Right ventricle myocardium inferior (tissue), 1 donor: ENCODE data around the gene PRRC2B. TPM values are rescaled to one million over a fixed set of nuclear protein-coding genes. Genes with fewer than 3 reads are reported as not detected.

ENCODE experiments used
- ATAC-seq: fragments of 200-7000 bp; cut with Tn5 transposase; one replicate; pipeline ENCODE4 v1.9.1; 2020; ENCODE audit warnings: mild to moderate bottlenecking, moderate library complexity
- DNase-seq: peaks from one replicate; pipeline ENCODE4 v3.0.0; 2021; ENCODE audit errors: missing footprints
- intact Hi-C: fragments of 100-400 bp; cut with DNase I; formaldehyde crosslinking; loops from one replicate; pipeline ENCODE4 v1.11.0; 2022
- total RNA-seq: library from RNA; stranded (reverse); fragmentation: NEBNext Ultra II Directional; extraction: Animal tissue kit (Norgen Biotek cat#: 25700); gene quantifications from one replicate; pipeline ENCODE4 v1.2.1, GENCODE V29; 2021
- donor health status: DM: no; HTN: yes; CAD: no; lungs with severe emphysema.

The PRRC2B gene
- total RNA-seq, 1 donor from 2014 or later = 142 TPM

GRCh38 chr9:131518553-131518952 lies 124.7 kb downstream of the PRRC2B start:
- DNase-seq = no peak
- intact Hi-C loops = no loop called here
- ATAC-seq = no peak

GRCh38 chr9:131520503-131520902 lies 126.6 kb downstream of the PRRC2B start:
- no peak for ATAC-seq
- no peak for DNase-seq
- intact Hi-C loops = no loop called here

GRCh38 chr9:131521203-131521602 lies 127.3 kb downstream of the PRRC2B start:
- intact Hi-C loops = no loop called here
- ATAC-seq (no peak), DNase-seq (no peak)

DNA sequence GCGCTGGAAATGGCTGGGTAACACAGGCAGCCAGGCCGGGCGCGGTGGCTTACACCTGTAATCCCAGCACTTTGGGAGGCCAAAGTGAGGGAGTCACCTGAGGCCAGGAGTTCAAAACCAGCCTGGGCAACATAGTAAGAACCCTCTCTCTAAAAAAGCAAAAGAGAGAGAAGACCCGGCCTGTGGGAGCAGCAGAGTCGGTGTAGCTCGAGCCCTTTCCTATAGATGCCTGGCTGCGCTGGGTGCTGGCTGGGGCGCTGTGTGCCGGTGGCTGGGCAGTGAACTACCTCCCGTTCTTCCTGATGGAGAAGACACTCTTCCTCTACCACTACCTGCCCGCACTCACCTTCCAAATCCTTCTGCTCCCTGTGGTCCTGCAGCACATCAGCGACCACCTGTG lies 127.9 kb downstream of the PRRC2B start:
- ATAC-seq (no peak), DNase-seq (no peak)
- intact Hi-C loops = no loop called here

GRCh38 chr9:131522257-131523085 lies 128.6 kb downstream of the PRRC2B start:
- intact Hi-C loops = no loop called here
- ATAC-seq = no peak
- no peak for DNase-seq

DNA sequence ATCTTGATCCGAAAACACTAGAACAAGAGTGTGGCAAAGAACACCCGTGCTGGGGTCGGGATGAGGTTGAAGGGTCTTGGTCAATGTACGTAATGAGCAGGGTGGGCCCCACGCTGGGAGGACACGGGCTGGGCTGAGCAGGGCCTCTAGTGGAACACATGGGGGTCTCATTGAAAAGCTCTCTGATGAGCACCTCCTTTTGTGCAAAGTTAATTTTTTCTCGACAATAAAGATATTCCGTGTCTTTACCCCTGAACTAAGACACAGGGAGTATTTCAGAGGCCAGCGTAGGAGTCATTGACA lies 129.2 kb downstream of the PRRC2B start:
- no peak for DNase-seq
- intact Hi-C loops = no loop called here
- ATAC-seq = no peak

GRCh38 chr9:131523451-131524435 lies 129.9 kb downstream of the PRRC2B start:
- intact Hi-C loops = no loop called here
- no peak for ATAC-seq
- no peak for DNase-seq

DNA sequence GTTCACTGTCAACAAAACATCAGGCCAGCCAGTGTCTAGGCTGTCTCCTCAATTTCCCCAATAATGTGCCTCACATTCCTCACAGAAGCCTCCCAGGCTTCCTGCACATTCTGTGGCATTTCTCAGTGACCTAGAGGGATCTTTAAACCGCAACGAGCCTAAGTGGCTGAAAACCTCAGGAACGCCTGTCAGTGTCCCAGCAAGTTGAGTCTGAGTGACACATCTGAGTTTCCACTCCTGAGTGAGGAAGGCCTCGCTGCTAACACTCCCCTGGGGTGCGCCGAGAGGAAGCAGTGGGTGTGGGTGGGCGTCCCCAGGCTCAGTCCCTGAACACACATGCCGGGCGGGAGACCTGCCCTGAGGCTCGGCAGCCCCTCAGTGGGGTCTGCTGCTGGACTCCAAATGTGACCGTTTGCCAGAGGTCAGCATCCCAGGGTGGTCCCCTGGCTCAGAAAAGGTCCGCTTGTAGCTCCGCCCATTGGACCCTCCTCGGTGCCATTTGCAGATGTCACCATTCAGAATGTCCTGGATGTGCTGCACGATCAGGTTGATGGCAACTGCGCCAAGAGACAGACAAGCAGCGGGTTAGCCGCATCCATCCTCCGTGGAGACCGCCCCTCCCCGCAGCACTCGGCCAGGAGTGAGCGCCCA lies 130.9 kb downstream of the PRRC2B start:
- DNase-seq (no peak), ATAC-seq (no peak)
- intact Hi-C loops = no loop called here

- intact Hi-C loops = no loop called here
- DNase-seq = no peak
- ATAC-seq = no peak
Measured at GRCh38 chr9:131525643-131526565, 132.0 kb downstream of the PRRC2B start.

DNA sequence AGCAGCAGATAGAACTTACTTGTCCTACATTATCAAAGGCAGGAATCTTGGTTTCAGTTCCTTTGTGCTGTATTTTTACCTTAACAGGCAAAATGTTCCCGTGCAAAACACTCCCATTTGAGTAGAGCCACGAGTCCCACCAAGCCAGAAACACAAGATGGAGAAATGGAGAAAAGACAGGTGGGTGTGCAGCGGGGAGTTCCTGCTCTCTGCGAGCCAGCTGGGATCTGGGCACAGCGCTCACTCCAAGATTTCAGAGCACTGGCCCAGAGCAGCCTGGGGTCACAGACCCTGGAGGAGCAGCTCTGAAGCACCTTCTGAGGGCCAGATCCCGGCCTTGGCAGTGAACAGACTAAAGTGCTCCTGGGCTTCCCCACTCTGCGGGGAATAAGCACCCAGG lies 134.3 kb downstream of the PRRC2B start:
- DNase-seq (no peak), ATAC-seq (no peak)
- intact Hi-C loops = no loop called here

- intact Hi-C loops = no loop called here
- ATAC-seq (no peak), DNase-seq (no peak)
Measured at GRCh38 chr9:131528886-131529505, 135.1 kb downstream of the PRRC2B start.

DNA sequence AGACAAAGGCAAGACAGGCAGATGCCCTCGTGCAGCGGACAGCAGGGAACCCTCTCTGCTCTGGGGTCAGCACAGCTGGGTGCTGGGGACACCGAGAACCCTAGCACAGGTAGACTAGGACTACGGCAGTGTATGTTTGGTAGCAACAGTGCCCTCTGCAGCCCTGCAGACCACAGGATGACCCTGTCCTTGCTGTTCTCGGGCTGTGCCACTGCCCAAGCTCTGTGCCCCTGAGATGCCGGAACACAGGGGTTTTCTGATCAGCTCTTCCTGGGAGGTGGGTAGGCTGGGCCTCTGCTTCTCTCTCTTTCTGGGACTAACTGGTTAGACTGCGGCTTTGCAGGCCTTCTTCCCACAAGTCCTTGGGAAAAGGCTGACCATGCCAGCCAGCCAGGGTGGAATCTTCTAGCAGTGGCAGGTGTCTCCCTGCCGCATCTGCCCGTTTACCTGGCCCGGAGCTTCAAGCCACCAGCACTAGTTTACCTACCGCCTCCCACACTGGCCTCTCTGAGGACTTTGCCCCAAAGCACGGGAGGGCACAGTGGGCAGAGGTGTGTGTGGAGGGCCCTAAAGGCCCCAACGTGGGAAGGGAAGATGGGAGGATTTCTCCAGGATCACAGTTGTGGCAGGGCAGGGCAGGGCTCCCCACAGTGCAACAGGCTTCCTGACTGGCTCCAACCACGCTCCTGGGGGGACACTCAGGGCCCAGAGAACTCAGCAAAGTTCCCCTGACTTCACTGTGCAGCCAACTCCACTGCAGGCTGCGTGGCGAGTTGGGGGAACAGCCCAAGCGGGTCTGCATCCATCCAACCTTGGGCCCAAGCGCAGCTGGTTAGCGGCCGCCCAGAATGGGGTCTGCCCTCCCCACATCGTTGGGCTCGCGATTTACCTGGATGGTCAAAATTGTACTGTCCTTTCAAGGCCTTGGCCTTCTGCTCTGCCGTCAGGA lies 136.0 kb downstream of the PRRC2B start:
- ATAC-seq (no peak), DNase-seq (no peak)
- intact Hi-C loops = no loop called here

DNA sequence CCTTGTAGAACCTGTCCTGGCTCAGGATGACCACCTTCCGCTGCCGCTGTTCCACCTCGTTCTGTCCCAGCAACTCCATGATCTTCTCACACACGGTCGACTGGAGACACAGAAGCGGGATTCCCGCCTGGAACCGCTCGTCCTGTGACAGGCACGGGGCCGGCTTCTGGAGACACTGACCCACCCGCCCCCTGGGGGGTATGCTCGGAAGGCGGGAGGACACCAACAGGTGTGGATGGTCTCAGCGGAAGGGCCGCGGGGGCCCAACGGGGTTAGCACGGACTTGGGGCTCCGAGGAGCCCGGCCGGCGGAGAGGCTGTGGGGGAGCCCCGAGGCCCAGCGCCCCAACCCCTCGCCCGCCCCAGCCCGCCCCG lies 136.6 kb downstream of the PRRC2B start:
- no peak for ATAC-seq
- no peak for DNase-seq
- intact Hi-C loops = no loop called here

DNA sequence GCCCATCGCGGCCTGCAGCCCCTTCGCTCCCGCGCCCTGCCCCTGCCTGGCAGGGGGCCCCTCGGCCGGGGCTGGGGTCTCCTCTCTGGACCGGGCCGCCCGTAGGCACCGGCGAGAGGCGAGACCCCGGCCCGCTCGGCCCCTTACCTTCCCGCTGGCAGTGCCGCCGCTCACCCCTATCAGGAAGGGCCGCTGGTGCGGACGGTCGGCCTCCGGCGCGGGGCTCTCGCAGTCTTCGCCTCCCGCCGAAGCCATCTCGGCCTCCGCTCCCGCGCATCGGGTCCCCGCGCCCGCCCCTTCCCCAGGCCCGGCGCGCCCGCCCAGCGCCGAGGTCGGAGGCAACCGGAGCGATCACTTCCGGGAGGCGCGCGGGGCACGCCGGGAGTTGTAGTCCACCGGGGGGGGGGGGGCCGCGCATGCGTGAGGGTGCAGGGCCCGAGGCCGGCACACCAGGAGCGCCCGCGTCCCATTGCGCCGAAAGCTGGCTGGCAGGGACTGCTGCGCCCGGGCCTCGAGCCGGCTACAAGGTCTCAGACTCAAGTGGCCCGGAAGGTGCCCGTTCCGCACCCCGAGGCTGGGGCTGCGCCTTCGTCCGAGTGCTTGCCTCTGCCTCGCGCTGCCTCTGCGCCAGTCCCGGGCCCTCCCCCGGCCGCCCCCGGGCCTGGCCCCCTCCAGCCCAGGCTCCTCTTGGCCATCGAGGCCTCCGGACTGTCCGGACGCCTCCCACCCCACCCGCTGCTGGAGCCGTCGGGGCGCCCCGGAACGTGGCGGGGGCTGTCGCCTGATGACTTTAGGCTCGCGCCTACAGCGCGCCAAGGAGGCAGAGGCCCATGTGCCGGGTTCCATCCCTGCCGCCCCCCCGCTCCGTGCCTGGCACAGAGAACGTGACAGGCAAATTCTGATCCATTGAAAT lies 137.3 kb downstream of the PRRC2B start, which contains the start of gene UCK1:
Gene UCK1 (minus strand): TSS at position 344 of the 913 bp plus-strand sequence. CDS start 89 bp downstream, at position 255.
- ATAC-seq (peak; percentile 98), DNase-seq (peak; percentile 91)
- intact Hi-C loops = no loop called here

- no peak for ATAC-seq
- intact Hi-C loops = no loop called here
Measured at GRCh38 chr9:131534721-131535237, 140.9 kb downstream of the PRRC2B start.

DNA sequence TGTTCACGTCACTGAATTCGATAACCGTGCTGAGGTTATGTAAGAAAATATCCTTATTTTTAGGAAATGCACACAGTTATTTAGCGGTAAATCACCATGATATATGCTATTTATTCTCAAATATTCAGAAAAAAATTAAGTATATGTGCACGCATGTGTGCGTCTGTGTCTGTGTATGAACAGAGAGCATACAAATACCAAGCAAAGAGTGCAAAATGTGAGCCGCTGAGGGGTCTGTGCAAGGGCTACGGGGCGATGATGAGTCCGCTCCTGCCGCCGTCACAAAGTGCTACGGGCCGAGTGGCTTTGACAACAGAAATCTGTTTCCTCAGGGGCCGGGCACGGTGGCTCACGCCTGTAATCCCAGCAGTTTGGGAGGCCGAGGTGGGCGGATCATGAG lies 144.1 kb downstream of the PRRC2B start:
- DNase-seq (no peak), ATAC-seq (no peak)
- intact Hi-C loops = loop anchor here (2.0 kb wide), 1 partner anchor 63 kb away; no protein-coding TSS in a partner anchor

More at GRCh38 chr9:131534721-131535237, 140.9 kb downstream of the PRRC2B start:
- no peak for DNase-seq
